B cell (primary cell): Measurements from ENCODE around the gene PRPF39. TPM values are rescaled to one million over a fixed set of nuclear protein-coding genes. Genes with fewer than 3 reads are reported as not detected.
"Not testable (repeated sequence)": the region's sequence is repeated elsewhere in the genome, so short reads cannot be mapped to it uniquely, and the experiment has no call there.

ENCODE experiments used
- ATAC-seq: fragments of 200-7000 bp; cut with Tn5 transposase; one replicate; pipeline ENCODE4 v1.10.0; 2021; ENCODE audit warnings: low read depth, mild to moderate bottlenecking, moderate number of reproducible peaks, moderate library complexity
- CTCF ChIA-PET: fragments of 350-600 bp; sonication (Branson Sonifier 250); formaldehyde crosslinking; loops from one replicate; lab custom pipeline; 2021; ENCODE audit warnings: antibody characterized with exemption, inconsistent platforms; lab: Charles Lee
- POLR2A ChIA-PET: fragments of 350-600 bp; sonication (Branson Sonifier 250); formaldehyde crosslinking; loops from one replicate; lab custom pipeline; 2021; ENCODE audit warnings: antibody characterized with exemption; lab: Charles Lee
- DNase-seq: peaks from one replicate; pipeline ENCODE4 v3.0.0; 2013
- H2AFZ ChIP-seq: 2 replicates; pipeline ENCODE4 v1.6.1; 2012; ENCODE audit warnings: mild to moderate bottlenecking, low read depth, low read length; ENCODE audit not compliant: insufficient read depth, poor library complexity, severe bottlenecking
- H3K27ac ChIP-seq, 2 donors: 1 replicate in 1 of 2; 2 replicates in 1 of 2; pipeline ENCODE4 v1.5.1; 2012 to 2013; ENCODE audit warnings: low read length in 2 of 2, mild to moderate bottlenecking in 2 of 2, moderate library complexity in 1 of 2
- H3K27me3 ChIP-seq, 4 experiments: fragments of 200-600 bp in 1 of 4; sonication (generic) in 1 of 4; replicated peaks in 1 of 4; 1 replicate in 2 of 4; 2 replicates in 2 of 4; pipeline versions ENCODE4 v1.6.1 to v1.7.0; 2013 to 2016; ENCODE audit warnings: low read length in 3 of 4, mild to moderate bottlenecking in 2 of 4, mixed read lengths in 1 of 4, moderate library complexity in 1 of 4; ENCODE audit not compliant: insufficient read depth in 4 of 4, control insufficient read depth in 3 of 4; ENCODE audit errors: control extremely low read depth in 1 of 4
- H3K36me3 ChIP-seq, 2 experiments: replicated peaks in 1 of 2; 1 replicate in 1 of 2; 2 replicates in 1 of 2; pipeline versions ENCODE4 v1.6.1 to v1.7.1; 2013; ENCODE audit warnings: low read length in 1 of 2; ENCODE audit not compliant: insufficient read depth in 2 of 2, control insufficient read depth in 1 of 2; ENCODE audit errors: control extremely low read depth in 1 of 2, extremely low read depth in 1 of 2
- H3K4me1 ChIP-seq, 2 donors: fragments of 200-600 bp in 1 of 2; sonication (generic) in 1 of 2; 1 replicate in 1 of 2; 2 replicates in 1 of 2; pipeline versions ENCODE4 v1.5.1 to v1.6.1; 2013 to 2017; ENCODE audit warnings: low read length in 2 of 2; ENCODE audit not compliant: control insufficient read depth in 2 of 2, insufficient read depth in 2 of 2
- H3K4me2 ChIP-seq: replicated peaks from 2 replicates; pipeline ENCODE3; 2012; ENCODE audit warnings: mild to moderate bottlenecking, low read depth, low read length; ENCODE audit not compliant: poor library complexity, severe bottlenecking
- H3K4me3 ChIP-seq, 5 experiments: fragments of 200-600 bp in 1 of 5; sonication (generic) in 1 of 5; 1 replicate in 3 of 5; 2 replicates in 2 of 5; pipeline versions ENCODE4 v1.5.1 to v1.7.0; 2011 to 2016; ENCODE audit warnings: low read length in 4 of 5, mild to moderate bottlenecking in 4 of 5, low read depth in 2 of 5, control low read depth in 1 of 5, moderate library complexity in 1 of 5; ENCODE audit not compliant: insufficient read depth in 1 of 5; ENCODE audit errors: control extremely low read depth in 1 of 5, extremely low read depth in 1 of 5
- H3K79me2 ChIP-seq: fragments of 200-600 bp; sonication (generic); one replicate; pipeline ENCODE4 v1.6.0; 2016; ENCODE audit warnings: low read length; ENCODE audit not compliant: control insufficient read depth, insufficient read depth
- H3K9ac ChIP-seq: fragments of 200-600 bp; sonication (generic); 2 replicates; pipeline ENCODE4 v1.6.1; 2017; ENCODE audit warnings: mild to moderate bottlenecking, low read length, moderate library complexity
- H3K9me3 ChIP-seq, 3 donors: one replicate each; pipeline versions ENCODE4 v1.6.1 to v1.7.1; 2013; ENCODE audit warnings: low read length in 2 of 3; ENCODE audit not compliant: control insufficient read depth in 2 of 3, insufficient read depth in 1 of 3; ENCODE audit errors: control extremely low read depth in 1 of 3
- H4K20me1 ChIP-seq: 2 replicates; pipeline ENCODE4 v1.6.0; 2012; ENCODE audit warnings: mild to moderate bottlenecking, low read length; ENCODE audit not compliant: insufficient read depth, control insufficient read depth, poor library complexity, severe bottlenecking
- H3K27ac Mint-ChIP-seq: one replicate; pipeline ENCODE4 v1.8.0; 2021; ENCODE audit warnings: mixed read lengths
- H3K27me3 Mint-ChIP-seq: one replicate; pipeline ENCODE4 v1.8.0; 2021; ENCODE audit warnings: mixed read lengths
- H3K4me1 Mint-ChIP-seq: one replicate; pipeline ENCODE4 v1.8.0; 2021; ENCODE audit warnings: mixed read lengths
- H3K4me3 Mint-ChIP-seq: one replicate; pipeline ENCODE4 v1.8.0; 2021; ENCODE audit warnings: mixed read lengths
- H3K9me3 Mint-ChIP-seq: one replicate; pipeline ENCODE4 v1.8.0; 2022; ENCODE audit warnings: mixed read lengths; ENCODE audit not compliant: insufficient read depth
- CTCF ChIP-seq: fragments of 200-600 bp; IDR thresholded peaks from one replicate; pipeline ENCODE4 v1.8.0; 2022; ENCODE audit warnings: antibody characterized with exemption, mild to moderate bottlenecking
- EZH2 ChIP-seq: IDR thresholded peaks from 2 replicates; pipeline ENCODE4 v1.6.1; 2012; ENCODE audit warnings: borderline replicate concordance, low read depth, mild to moderate bottlenecking, moderate library complexity, low read length; ENCODE audit not compliant: insufficient read depth, poor library complexity, severe bottlenecking
- WGBS: methylation state at CpG from one replicate; pipeline ENCODE4 v1.1.5; 2013; ENCODE audit warnings: missing lambda C conversion rate; ENCODE audit not compliant: insufficient coverage; 5-methylcytosine and 5-hydroxymethylcytosine counted together
- intact Hi-C: fragments of 100-400 bp; cut with micrococcal nuclease; formaldehyde crosslinking; loops from one replicate; pipeline ENCODE4 v1.10.0; 2022
- polyA plus RNA-seq: library from polyadenylated mRNA; depleted of rRNA; stranded (reverse); fragments of >200 nt; gene quantifications from 2 replicates; pipeline ENCODE4 v1.2.3, GENCODE V29; 2012
- total RNA-seq, 2 donors: library from RNA; stranded (reverse); fragments of 120-200 nt in 1 of 2; gene quantifications; 1 replicate in 1 of 2; 2 replicates in 1 of 2; pipeline versions ENCODE4 v1.2.3 to v1.2.4, GENCODE V29; 2013 to 2022

PRPF39 gene
- total and polyA plus RNA-seq, 2 donors (not counting 1 experiment from before 2014, with no cell fraction given) = 64.8 to 72.7 TPM

- no peaks in the 10 kb centered on the region for H4K20me1 ChIP-seq
- H3K4me3 ChIP-seq = no peak overlapping the region
- no peak overlapping the region for H2AFZ ChIP-seq
- no peaks in the 10 kb centered on the region for H3K9me3 ChIP-seq
- DNase-seq (no peak), ATAC-seq (no peak)
- no peaks in the 10 kb centered on the region for H3K27me3 Mint-ChIP-seq
- peaks cover 0 to 6% of the 10 kb centered on the region in 2 experiments for H3K36me3 ChIP-seq
- WGBS = no CpG with 5 or more reads among the region's 5 CpGs
- intact Hi-C loops = no loop called here
- ChIA-PET POLR2A (no interaction called here), CTCF (no interaction called here)
- H3K27ac ChIP-seq = no peak overlapping the region
- no peak overlapping the region for H3K27ac Mint-ChIP-seq
- H3K4me1 ChIP-seq = no peaks in the 10 kb centered on the region
- no peaks in the 10 kb centered on the region for H3K4me1 Mint-ChIP-seq
- no peaks in the 10 kb centered on the region for H3K79me2 ChIP-seq
- H3K4me3 Mint-ChIP-seq = no peak overlapping the region
- no peak overlapping the region for H3K4me2 ChIP-seq
- no peaks in the 10 kb centered on the region for H3K9me3 Mint-ChIP-seq
- TF ChIP-seq CTCF = no peak
- no peak for TF ChIP-seq EZH2
- H3K9ac ChIP-seq = no peak overlapping the region
- H3K27me3 ChIP-seq = no peaks in the 10 kb centered on the region
Observed at GRCh38 chr14:45073231-45073879, 10.6 kb upstream of the PRPF39 start.

- Histone ChIP-seq H3K27ac (no peak overlapping the region), H3K4me2 (no peak overlapping the region), H3K9ac (no peak overlapping the region), H3K4me3 (no peak overlapping the region), H3K27me3 (no peaks in the 10 kb centered on the region), H3K79me2 (no peaks in the 10 kb centered on the region), H3K9me3 (no peaks in the 10 kb centered on the region), H3K36me3 (peaks cover 0 to 3% of the 10 kb centered on the region in 2 experiments), H2AFZ (no peak overlapping the region), H4K20me1 (no peaks in the 10 kb centered on the region), H3K4me1 (peaks cover 2 to 3% of the 10 kb centered on the region in 2 donors)
- no peak for TF ChIP-seq EZH2
- TF ChIP-seq CTCF = no peak
- no peak overlapping the region for H3K27ac Mint-ChIP-seq
- ATAC-seq (no peak), DNase-seq (no peak)
- H3K9me3 Mint-ChIP-seq = no peaks in the 10 kb centered on the region
- no CpG with 5 or more reads among the region's 1 CpG for WGBS
- ChIA-PET CTCF (no interaction called here), POLR2A (no interaction called here)
- peaks cover 5% of the 10 kb centered on the region for H3K4me1 Mint-ChIP-seq
- intact Hi-C loops = no loop called here
- H3K4me3 Mint-ChIP-seq = no peak overlapping the region
- H3K27me3 Mint-ChIP-seq = no peaks in the 10 kb centered on the region
Observed at GRCh38 chr14:45078323-45078722, 5.6 kb upstream of the PRPF39 start.

- peaks cover 12 to 14% of the 10 kb centered on the region in 2 donors for H3K4me1 ChIP-seq
- 98% methylated on average over 38 of the region's 40 CpGs for WGBS
- H3K27me3 Mint-ChIP-seq, H3K9me3 Mint-ChIP-seq, ATAC-seq, H3K27ac ChIP-seq, H3K36me3 ChIP-seq, H2AFZ ChIP-seq, DNase-seq, H3K27me3 ChIP-seq, H3K4me2 ChIP-seq, H3K4me3 Mint-ChIP-seq, H3K9ac ChIP-seq, CTCF ChIA-PET, H3K4me3 ChIP-seq, H4K20me1 ChIP-seq, H3K27ac Mint-ChIP-seq, H3K9me3 ChIP-seq, intact Hi-C loops, POLR2A ChIA-PET: not testable (repeated sequence)
- peaks cover 16% of the 10 kb centered on the region for H3K79me2 ChIP-seq
- peaks cover 22% of the 10 kb centered on the region for H3K4me1 Mint-ChIP-seq
Observed at GRCh38 chr14:45080416-45080968, 3.4 kb upstream of the PRPF39 start.
